Uterus (tissue), 4 donors: ENCODE data around the gene HDAC1. TPM values are rescaled to one million over a fixed set of nuclear protein-coding genes. Genes with fewer than 3 reads are reported as not detected.

ENCODE experiments used
- DNase-seq, 2 donors: peaks; one replicate each; pipeline ENCODE4 v3.0.0-alpha.2; 2019 to 2020
- H3K27ac ChIP-seq, 2 donors: fragments of 200-600 bp; sonication (generic); 1 replicate in 1 of 2; 2 replicates in 1 of 2; pipeline ENCODE4 v1.5.1; 2016 to 2018
- H3K27me3 ChIP-seq, 2 donors: fragments of 200-600 bp; sonication (generic); one replicate each; pipeline ENCODE4 v1.5.1; 2018 to 2019; ENCODE audit warnings: control low read depth in 1 of 2
- H3K36me3 ChIP-seq, 2 donors: fragments of 200-600 bp; sonication (generic); one replicate each; pipeline ENCODE4 v1.5.1; 2019; ENCODE audit warnings: control low read depth in 1 of 2
- H3K4me1 ChIP-seq, 2 donors: fragments of 200-600 bp; sonication (generic); one replicate each; pipeline ENCODE4 v1.5.1; 2018 to 2019; ENCODE audit warnings: control low read depth in 1 of 2
- H3K4me3 ChIP-seq, 2 donors: fragments of 200-600 bp; sonication (generic); 1 replicate in 1 of 2; 2 replicates in 1 of 2; pipeline ENCODE4 v1.5.1; 2018 to 2019; ENCODE audit warnings: mild to moderate bottlenecking in 1 of 2
- H3K9me3 ChIP-seq, 2 donors: fragments of 200-600 bp; sonication (generic); one replicate each; pipeline ENCODE4 v1.5.1; 2019; ENCODE audit warnings: control low read depth in 1 of 2
- POLR2A ChIP-seq, 2 donors: fragments of 450-650 bp; IDR thresholded peaks; one replicate each; pipeline ENCODE4 v1.6.1; 2016; ENCODE audit warnings: antibody characterized with exemption in 2 of 2, mild to moderate bottlenecking in 1 of 2, moderate library complexity in 1 of 2
- intact Hi-C: fragments of 100-400 bp; cut with DNase I; formaldehyde crosslinking; loops from one replicate; pipeline ENCODE4 v1.15.1; 2023; ENCODE audit warnings: low total_unique reads
- total RNA-seq, 4 donors: library from RNA; depleted of rRNA in 3 of 4; stranded (reverse); fragments of >200 nt in 3 of 4; gene quantifications; one replicate each; pipeline versions ENCODE4 v1.1.0 to v1.2.4, GENCODE V29; 2014 to 2023
- TF ChIP-seq, protein P1 (sequence below), 4 experiments: fragments of 200-600 bp in 2 of 4; fragments of 450-650 bp in 2 of 4; sonication (generic) in 2 of 4; IDR thresholded peaks; one replicate each; pipeline ENCODE4 v1.5.1; 2016 to 2019; ENCODE audit warnings: antibody characterized with exemption in 4 of 4, mild to moderate bottlenecking in 2 of 4, moderate library complexity in 1 of 4
- donor health status: DM: yes; HTN: yes; CAD: no.

The HDAC1 gene
- total RNA-seq, 4 donors from 2014 or later = 27.4 to 161 (median 91.2) TPM

DNA sequence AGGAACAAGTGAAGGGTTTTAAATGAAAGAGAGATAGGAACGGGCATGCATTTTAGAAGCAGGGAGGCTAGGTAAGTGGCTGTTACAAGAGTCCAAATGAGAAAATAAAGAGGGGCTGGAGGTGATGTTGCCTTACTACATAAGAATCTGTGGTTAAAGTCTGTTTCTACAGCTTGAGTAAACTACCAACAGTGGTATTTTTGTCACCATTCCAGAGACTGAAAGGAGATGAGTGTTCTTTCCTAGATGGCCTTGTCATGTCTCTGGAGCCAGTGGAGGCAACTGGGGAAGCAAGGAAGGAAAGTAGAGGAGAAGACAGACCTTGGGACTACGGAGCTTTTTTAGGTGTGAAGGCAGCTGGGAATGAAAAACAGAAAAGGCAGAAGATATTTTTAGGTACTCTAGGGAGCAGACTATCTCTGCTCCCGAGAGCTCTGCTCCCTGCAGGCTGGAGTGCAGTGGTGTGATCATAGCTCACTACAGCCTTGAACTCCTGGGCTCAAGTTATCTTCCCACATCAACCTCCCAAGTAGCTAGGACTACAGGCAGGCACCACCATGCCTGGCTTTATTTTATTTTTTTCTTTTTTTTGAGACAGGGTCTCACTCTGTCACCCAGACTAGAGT lies 12.2 kb downstream of the HDAC1 start:
- no peak for TF ChIP-seq POLR2A (IDR thresholded peaks at IDR 0.05)
- TF ChIP-seq, protein P1, sequence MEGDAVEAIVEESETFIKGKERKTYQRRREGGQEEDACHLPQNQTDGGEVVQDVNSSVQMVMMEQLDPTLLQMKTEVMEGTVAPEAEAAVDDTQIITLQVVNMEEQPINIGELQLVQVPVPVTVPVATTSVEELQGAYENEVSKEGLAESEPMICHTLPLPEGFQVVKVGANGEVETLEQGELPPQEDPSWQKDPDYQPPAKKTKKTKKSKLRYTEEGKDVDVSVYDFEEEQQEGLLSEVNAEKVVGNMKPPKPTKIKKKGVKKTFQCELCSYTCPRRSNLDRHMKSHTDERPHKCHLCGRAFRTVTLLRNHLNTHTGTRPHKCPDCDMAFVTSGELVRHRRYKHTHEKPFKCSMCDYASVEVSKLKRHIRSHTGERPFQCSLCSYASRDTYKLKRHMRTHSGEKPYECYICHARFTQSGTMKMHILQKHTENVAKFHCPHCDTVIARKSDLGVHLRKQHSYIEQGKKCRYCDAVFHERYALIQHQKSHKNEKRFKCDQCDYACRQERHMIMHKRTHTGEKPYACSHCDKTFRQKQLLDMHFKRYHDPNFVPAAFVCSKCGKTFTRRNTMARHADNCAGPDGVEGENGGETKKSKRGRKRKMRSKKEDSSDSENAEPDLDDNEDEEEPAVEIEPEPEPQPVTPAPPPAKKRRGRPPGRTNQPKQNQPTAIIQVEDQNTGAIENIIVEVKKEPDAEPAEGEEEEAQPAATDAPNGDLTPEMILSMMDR (IDR thresholded peaks at IDR 0.05) = no peak
- no peak overlapping the region for H3K27ac ChIP-seq
- H3K36me3 ChIP-seq = no peaks in the 10 kb centered on the region

GRCh38 chr1:32305310-32305709 lies 13.4 kb downstream of the HDAC1 start:
- no peak overlapping the region for H3K27ac ChIP-seq
- no peaks in the 10 kb centered on the region for H3K36me3 ChIP-seq
- H3K4me1 ChIP-seq = no peaks in the 10 kb centered on the region
- H3K4me3 ChIP-seq = no peak overlapping the region
- no peaks in the 10 kb centered on the region for H3K27me3 ChIP-seq
- intact Hi-C loops = no loop called here
- DNase-seq = no peak
- TF ChIP-seq, protein P1 (IDR thresholded peaks at IDR 0.05) = no peak
- TF ChIP-seq POLR2A (IDR thresholded peaks at IDR 0.05) = no peak
- H3K9me3 ChIP-seq = no peaks in the 10 kb centered on the region

More for the DNA sequence above, 12.2 kb downstream of the HDAC1 start:
- intact Hi-C loops = no loop called here
- Histone ChIP-seq H3K4me1 (no peaks in the 10 kb centered on the region), H3K4me3 (no peak overlapping the region), H3K9me3 (no peaks in the 10 kb centered on the region), H3K27me3 (no peaks in the 10 kb centered on the region)
- DNase-seq = no peak

DNA sequence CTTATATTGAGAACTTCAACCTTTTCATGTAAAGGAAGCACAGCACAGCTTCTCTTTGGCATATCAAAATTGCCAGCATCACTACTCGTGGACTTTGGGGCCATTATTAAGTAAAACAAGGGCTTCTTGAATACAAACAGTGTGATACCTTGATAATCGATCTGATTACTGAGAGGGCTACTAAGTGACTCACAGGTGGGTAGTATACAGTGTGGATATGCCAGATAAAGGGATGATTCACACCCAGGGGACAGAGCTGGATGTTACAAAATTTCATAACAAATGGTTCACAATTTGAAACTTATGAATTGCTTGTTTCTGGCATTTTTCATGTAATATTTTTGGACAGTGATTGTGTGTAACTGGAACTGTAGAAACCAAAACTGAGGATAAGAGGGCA lies 15.4 kb downstream of the HDAC1 start:
- intact Hi-C loops = no loop called here
- Histone ChIP-seq H3K27ac (no peak overlapping the region), H3K4me3 (no peak overlapping the region), H3K36me3 (no peaks in the 10 kb centered on the region), H3K9me3 (no peaks in the 10 kb centered on the region), H3K27me3 (no peaks in the 10 kb centered on the region), H3K4me1 (no peaks in the 10 kb centered on the region)
- no peak for DNase-seq
- no peak for TF ChIP-seq POLR2A (IDR thresholded peaks at IDR 0.05)
- TF ChIP-seq, protein P1 (IDR thresholded peaks at IDR 0.05) = no peak

- intact Hi-C loops = loop anchor here (10.0 kb wide), 1 partner anchor 65 kb away; the partner anchor contains the start of gene FAM167B
- Histone ChIP-seq H3K27me3 (no peaks in the 10 kb centered on the region), H3K4me1 (no peaks in the 10 kb centered on the region), H3K27ac (no peak overlapping the region), H3K36me3 (no peaks in the 10 kb centered on the region), H3K4me3 (no peak overlapping the region), H3K9me3 (no peaks in the 10 kb centered on the region)
- no peak for DNase-seq
- TF ChIP-seq, protein P1 (IDR thresholded peaks at IDR 0.05) = no peak
- no peak for TF ChIP-seq POLR2A (IDR thresholded peaks at IDR 0.05)
Measured at GRCh38 chr1:32309960-32310359, 18.1 kb downstream of the HDAC1 start.

GRCh38 chr1:32311709-32312393 lies 20.0 kb downstream of the HDAC1 start:
- Histone ChIP-seq H3K4me3 (no peak overlapping the region), H3K36me3 (no peaks in the 10 kb centered on the region), H3K4me1 (no peaks in the 10 kb centered on the region), H3K27ac (no peak overlapping the region), H3K27me3 (no peaks in the 10 kb centered on the region), H3K9me3 (no peaks in the 10 kb centered on the region)
- DNase-seq = no peak
- intact Hi-C loops = loop anchor here (10.0 kb wide), 1 partner anchor 67 kb away; the partner anchor contains the start of gene FAM167B
- no peak for TF ChIP-seq POLR2A (IDR thresholded peaks at IDR 0.05)
